NCI-H510A (cell line): Measurements from ENCODE around the gene PRPS1.
"Not testable (repeated sequence)": the region's sequence is repeated elsewhere in the genome, so short reads cannot be mapped to it uniquely, and the experiment has no call there.

Experiments used
- DNase-seq: peaks from one replicate; lab custom pipeline; 2025; lab: John Stamatoyannopoulos, UW

PRPS1 gene

DNA sequence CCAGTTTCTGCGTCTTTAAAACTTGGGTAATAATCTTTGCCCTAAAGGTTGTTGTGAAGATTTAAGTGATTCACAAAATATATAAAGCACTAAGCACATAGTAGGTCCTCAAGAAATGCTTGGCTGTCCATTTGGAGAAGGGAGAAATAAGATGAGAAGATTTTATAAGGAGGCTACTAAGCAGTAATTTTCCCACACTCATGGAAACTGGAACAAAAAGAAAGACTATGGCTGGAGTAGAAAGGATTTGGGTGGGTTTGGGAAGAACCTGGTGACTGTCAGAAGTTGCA, 47.0 kb downstream of the PRPS1 start:
- no peak for DNase-seq

DNA sequence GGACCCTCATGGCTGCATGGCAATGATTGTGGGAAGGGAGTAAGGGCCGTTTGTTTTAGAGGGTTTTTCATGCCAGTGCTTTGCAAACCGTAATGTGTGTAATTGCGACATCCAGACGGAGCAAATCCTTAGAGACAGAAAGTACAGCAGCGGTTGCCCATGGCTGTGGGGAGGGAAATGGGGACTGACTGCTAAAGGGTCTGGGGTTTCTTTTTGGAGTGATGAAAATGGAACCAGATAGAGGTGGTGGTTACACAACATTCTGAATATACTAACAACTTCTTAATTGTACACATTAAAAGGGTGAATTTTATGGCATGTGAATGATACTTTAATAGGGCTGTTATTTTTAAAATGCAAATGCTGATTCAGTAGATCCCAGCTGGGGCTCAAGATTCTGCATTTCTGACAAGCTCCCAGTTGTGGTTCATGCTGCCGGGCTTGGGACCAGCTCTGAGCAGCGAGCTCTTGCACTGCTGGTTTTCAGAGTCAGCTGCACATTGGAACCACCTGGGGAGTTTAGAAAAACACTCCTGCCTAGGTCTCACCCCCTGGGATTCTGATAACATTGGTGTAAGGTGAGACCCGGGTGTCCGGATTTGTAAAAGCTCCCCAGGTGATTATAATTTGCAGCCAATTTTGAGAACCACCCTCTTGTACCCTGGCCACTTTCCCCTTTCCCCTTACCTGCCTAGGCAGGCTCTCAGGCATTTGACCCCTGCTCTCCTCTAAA, 47.7 kb downstream of the PRPS1 start:
- DNase-seq = no peak

DNA sequence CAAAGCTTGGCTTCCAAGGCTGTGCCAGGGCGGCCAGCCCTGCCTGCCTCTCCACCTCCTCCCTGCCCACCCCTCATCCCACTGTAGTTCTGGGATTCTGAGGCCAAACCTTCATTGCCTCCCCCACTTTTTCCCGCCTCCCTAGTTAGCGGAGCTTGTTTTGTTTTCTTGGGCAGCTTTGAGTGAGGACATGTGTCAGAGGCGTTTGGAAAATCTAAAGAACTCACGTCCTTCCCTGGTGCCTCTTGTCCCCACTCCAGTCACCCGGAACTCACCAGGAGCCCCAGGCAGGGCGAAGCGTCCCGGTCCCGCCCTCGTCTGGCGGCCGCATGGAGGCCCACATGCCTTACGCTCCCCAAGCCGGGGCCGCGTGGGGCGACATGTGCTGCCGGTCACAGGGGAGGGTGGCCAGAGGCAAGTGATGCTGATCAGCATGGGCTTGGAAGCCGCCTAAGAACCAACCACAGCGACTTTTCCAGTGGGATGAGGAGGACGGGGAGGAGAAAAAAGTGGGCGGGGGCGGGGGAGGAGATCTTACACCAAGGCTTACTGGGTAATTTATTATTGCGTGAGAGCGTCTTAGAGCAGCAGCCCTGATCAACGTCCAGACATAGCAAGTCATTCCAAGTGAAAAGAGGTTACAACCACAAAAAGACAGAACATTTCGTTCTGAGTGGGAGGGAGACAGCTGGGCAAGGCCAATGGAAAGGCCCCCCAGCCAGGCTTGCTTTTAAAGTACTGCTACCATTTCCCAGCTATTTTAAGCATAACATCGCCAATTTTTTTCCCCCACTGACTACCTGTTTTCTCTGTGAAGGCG, 48.5 kb downstream of the PRPS1 start:
- peak; percentile 45 for DNase-seq

DNA sequence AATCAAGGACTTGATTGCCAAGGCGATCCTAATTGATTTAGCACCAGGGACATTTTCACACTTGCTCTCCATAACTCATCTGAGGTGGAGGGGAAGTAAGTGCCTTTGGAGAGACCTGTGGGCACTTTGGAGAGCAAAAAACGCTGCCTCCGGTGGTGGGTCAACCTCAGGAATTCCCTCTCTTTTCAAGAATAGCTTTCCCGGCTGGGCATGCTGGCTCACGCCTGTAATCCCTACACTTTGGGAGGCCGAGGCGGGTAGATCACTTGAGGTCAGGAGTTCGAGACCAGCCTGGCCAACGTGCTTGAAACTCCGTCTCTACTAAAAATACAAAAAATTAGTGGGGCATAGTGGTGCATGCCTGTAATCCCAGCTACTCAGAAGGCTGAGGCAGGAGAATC, 49.2 kb downstream of the PRPS1 start:
- no peak for DNase-seq

DNA sequence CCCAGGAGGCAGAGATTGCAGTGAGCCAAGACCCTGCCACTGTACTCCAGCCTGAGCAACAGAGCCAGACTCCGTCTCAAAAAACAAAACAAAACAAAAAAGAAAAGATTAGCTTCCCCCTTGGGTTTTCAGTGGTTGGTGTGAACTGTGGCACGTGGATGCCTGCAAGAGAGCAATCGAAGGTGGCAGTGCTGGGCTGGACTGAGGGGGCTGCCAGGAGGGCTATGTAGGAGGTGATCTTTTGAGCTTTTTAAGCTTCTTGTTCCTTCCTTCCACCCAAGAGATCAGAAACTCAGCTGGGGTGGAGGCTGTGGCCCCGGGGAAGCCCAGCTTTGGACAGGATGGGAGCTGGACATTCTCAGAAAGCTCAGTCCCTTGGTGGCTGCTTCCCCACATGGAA, 49.6 kb downstream of the PRPS1 start:
- DNase-seq = no peak

DNA sequence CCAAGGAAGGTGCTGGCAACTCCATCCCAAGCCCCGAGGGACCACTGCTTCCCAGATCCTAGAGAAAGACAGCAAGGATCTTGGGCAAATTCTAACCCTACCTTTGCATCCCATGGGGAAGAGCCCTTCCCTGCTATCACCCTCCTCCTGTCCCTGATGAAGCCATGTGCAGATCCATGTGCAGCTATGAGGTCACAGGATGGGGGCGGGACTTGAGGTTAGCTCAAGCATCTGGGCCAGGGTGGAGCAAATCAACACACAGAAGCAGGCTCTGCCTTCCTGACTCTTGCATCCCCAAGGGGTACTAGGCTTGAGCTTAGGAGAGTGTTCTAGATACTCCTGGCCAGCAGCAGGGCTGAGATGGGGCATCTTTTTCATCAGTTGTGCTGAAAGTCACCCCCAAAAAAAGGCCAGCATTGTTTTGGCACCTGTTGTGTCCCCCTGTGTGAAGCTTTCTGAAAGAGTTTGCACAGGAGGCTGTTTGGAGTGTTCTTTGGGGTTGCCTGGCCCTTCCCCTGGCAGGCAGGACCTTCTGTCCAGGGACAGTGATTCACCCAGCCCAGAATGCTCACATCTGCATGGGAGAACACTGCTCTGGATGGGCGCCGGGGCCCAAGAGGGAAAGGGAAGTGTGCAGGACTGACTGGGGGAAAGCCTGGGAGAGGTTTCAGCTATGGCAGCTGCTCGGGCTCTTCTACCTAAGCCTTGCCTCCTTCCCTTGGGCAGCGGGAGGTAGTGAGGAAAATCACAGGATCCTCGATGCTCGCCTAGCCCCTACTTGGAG, 50.8 kb downstream of the PRPS1 start:
- DNase-seq = no peak

DNA sequence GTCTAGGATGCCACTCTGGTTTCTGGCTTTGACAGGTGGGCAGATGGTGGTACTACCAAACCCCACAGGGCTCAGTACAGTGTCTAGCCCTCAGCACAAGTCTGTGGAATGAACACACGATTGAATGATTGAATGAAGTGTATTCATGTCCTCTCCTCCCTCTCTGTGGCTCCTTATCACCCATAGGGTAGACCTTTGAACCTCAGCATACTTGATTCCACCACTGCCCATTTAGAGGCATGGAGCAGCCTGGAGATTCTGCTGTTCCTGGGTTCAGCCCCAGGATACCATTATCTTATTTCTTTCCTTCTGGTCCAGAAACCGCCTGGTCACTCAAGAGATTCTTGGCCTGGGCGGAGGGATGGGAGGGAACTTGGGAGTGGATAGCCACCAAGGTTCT, 53.9 kb downstream of the PRPS1 start:
- DNase-seq = no peak

DNA sequence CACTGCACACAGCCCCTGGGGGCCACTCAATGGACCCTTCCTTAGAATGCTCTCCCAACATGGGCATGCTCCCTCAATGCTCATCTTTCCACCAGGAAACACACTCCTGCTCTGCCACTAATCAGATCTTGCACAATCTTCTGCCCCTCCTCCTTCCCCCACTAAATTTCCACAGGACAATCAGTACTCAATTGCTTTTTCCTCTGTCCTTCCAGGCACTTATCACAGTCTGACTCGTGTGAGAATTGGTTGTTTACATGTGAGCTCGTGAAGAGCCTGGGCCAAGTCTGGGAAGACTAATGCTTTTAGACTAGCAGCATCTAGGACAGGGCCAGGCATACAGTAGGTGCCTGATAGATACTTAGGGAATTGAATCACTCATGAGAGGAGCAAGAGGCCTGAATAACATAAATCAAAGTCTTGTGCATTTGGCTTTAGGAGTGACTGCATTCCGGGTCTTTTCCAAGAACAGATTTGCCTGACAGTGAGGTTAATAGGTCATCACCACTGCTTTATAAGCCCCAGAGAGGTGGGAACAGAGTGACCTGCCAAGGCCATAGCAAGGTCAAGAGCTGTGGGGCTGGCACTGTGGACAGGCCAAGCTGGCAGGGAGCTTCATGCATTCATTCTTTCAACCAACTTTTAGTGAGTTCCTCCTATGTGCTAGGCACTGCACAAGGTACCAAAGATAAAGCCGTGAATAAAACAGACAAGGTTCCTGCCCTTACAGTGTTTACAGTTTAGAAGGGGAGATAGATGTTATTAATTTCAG, 55.0 kb downstream of the PRPS1 start:
- no peak for DNase-seq

DNA sequence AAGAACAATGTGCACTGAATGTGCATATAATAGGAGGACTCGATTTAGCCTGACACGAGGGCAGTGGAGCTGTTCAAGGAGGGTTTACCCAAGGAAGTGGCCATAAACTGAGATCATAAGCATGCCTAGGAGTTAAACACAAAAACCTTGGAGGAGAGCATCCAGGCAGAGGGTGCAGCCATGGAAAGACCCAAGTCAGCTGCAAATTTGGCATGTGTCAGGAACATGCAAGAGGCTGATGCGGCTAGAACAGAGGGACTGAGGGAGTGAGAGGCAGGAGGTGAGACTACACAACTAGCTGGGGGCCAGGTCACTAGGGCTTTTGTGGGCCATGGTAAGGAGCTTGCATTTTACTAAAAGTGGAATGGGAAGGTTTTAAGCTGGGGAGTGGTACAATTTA, 55.6 kb downstream of the PRPS1 start:
- DNase-seq = no peak

DNA sequence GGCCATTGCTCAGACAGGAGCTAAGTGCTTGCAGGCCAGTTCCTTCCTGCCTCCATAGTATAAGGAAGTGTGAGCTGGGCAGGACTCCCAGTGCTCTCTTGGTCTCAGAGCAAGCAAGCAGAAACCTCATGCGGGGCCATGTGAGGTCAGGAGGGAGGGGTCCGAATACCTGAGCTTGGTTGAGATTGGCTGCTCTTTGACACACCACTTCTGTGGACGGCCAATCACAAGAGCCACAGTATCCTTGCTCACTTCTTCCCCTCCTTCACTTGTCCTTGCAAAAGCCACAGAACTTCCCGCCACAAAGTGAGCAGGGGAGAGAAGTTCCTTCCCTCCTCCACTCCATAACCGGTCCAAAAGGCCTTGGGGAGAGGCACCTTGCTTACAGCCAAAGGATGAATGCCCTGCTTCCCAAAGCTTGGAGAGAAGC, 56.7 kb downstream of the PRPS1 start:
- DNase-seq = no peak

DNA sequence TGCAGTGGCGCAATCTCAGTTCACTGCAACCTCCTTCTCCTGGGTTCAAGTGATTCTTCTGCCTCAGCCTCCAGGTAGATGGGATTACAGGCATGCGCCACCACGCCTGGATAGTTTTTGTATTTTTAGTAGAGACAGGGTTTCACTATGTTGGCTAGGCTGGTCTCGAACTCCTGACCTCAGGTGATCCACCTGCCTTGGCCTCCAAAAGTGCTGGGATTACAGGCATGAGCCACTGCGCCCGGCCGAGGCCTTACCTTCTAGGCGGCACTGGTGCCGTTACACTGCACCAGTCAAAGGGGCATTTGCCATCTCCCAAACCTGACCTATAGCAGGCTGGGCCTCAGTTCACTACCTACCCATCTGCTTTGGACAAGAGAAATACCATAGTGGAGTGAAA, 57.3 kb downstream of the PRPS1 start:
- DNase-seq = not testable (repeated sequence)

DNA sequence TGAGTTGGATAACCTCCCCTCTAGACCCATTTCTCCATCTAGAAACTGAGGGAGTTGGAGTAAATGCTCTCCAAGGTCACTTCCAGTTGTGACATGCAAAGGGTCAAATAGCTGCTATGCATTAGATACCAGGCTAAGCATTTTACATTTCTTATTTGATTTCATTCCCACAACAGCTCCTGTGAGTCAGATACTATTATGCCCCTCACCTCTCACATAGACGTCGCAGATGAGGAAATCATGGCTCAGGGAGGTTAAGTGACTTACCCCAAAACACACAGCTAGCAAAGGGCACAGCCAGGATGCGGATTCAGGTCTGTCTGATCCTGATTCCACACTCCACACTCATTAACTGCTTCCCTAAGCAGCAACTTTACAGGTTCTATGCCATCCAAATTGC, 57.7 kb downstream of the PRPS1 start:
- no peak for DNase-seq

DNA sequence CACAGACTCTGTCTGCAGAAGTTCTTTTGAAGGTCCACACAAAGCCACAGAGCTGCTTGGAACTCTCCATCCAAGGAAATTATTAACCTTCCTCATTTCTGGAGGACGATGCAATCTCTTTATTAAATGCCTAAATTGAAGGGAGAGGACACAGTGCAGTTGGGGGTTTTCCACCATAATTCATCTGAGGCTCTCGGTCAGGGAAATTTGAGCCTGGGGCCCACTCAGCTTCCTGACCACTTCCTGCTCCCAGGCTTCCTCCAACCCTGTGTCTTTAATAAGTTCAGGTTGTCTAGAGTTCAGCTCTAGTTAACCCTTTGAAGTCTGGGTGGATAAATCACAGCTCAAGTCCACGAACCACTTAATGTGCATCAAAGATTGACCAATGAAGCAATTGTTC, 58.5 kb downstream of the PRPS1 start:
- DNase-seq = no peak

DNA sequence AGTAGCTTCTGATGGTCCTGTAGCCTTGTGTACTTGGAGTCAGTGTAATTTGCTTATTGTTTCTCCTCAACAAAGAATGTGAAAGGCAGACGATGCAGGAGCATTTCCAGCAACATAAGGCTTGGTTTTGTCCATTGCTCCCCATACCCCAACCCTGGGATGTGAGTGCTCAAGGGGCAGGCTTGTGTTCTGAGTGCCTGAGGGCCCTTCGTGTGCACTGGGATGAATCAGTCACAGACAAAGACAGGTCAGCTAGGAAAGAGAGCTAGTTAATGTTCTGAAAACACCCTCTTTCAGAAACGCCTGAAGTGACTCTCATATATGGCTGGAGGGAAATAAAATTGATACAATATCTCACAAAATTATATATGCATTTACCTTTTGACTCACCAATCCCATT, 59.1 kb downstream of the PRPS1 start:
- no peak for DNase-seq

DNA sequence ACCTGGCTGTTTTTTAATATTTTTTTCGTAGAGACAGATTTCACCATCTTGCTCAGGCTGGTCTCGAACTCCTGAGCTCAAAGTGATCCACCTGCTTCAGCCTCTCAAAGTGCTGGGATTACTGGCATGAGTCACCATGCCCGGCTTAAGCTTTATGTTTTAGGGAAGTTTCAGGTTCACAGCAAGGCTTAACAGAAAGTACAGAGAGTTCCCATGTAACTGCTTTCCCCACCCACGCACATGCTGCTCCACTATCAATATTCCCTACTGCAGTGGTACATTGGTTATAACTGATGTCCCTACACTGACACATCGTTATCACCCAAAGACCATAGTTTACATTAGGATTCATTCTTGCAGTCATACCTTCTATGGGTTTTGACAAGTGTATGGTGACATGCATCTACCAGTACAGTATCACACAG, 62.7 kb downstream of the PRPS1 start:
- DNase-seq = no peak

DNA sequence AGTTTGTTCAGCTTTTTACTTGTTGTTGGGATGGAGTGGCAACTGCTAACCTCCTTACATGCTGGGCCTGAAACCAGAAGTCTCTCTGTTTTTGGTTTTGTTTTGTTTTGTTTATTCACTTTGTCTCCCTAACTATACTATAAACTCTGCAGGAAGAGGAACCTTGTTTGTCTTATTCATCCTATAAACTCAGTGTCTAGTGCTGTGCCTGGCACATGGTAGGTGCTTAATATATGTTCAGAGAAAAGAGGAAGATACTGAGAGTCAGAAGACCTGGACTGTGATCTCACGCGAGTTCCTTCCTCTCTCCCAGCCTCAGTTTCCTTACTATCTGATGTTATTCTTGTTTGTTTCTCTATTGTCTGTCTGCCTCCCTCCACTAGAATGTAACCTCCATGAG, 71.3 kb downstream of the PRPS1 start:
- DNase-seq = no peak

DNA sequence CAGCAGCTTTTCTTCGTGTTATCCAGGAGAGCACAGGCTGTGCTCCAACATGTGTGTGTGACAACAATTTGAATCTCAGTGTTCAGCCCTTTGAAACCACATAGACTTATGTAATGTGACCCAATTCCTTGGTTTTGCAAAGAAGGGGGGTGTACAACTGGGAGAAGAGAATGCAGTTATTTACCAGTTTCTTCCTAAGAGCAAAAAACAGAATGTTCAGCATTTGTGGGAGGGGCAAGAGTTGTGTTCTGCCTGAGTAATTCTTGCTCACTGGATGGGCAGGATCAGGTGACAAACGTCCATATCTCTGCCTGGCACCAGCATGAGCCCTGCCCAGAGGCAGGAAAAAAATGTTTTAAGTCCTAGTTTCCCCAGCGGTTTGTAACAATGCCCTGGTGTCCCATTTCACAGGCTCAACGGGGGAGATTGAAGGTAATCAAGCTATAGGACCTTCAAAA, 72.0 kb downstream of the PRPS1 start:
- DNase-seq = no peak
